Endothelial cell of umbilical vein (primary cell): ENCODE data around the gene DEPDC1B.

Experiments used
- CTCF ChIP-seq, 2 donors: IDR thresholded peaks; 1 replicate in 1 of 2; 2 replicates in 1 of 2; pipeline ENCODE4 v1.5.1; 2011; ENCODE audit warnings: low read length in 2 of 2, mild to moderate bottlenecking in 2 of 2, moderate library complexity in 2 of 2, control low read depth in 1 of 2, inconsistent platforms in 1 of 2, low read depth in 1 of 2; ENCODE audit not compliant: insufficient read depth in 1 of 2; ENCODE audit errors: extremely low read depth in 1 of 2
- POLR2A ChIP-seq: IDR thresholded peaks from 2 replicates; pipeline ENCODE4 v1.6.1; 2012; ENCODE audit warnings: low read depth, mild to moderate bottlenecking, control low read depth, low read length
- POLR2AphosphoS5 ChIP-seq: IDR thresholded peaks from 2 replicates; pipeline ENCODE4 v1.6.1; 2012; ENCODE audit warnings: low read depth, mild to moderate bottlenecking, control low read depth, low read length, moderate library complexity; ENCODE audit not compliant: insufficient read depth

- no peak for TF ChIP-seq POLR2A
- no peak for TF ChIP-seq POLR2AphosphoS5
- no peak for TF ChIP-seq CTCF (IDR thresholded peaks at IDR 0.05; ENCODE audit: extremely low read depth in 1 of 2, insufficient read depth in 1 of 2, low read depth in 1 of 2, low read length in 2 of 2)
Observed at GRCh38 chr5:60688980-60689379, 11.0 kb downstream of the DEPDC1B start.
